Measurements from ENCODE around the gene PTPRN2. TPM values are rescaled to one million over a fixed set of nuclear protein-coding genes. Genes with fewer than 3 reads are reported as not detected.
A peak's percentile ranks its signal among the peaks of the same experiment; 100 is the strongest.
"Not testable (repeated sequence)": the region's sequence is repeated elsewhere in the genome, so short reads cannot be mapped to it uniquely, and the experiment has no call there.

The PTPRN2 gene
- total and polyA plus RNA-seq, 2 of the 8 experiments (the other 6 are each of a cell fraction or from before 2014, with no cell fraction given), result 2.6 to 4.5 TPM

- TF ChIP-seq KDM4A (IDR thresholded peaks at IDR 0.05; ENCODE audit: low read depth, low read length, severe bottlenecking), result no peak
- TF ChIP-seq, protein P1, sequence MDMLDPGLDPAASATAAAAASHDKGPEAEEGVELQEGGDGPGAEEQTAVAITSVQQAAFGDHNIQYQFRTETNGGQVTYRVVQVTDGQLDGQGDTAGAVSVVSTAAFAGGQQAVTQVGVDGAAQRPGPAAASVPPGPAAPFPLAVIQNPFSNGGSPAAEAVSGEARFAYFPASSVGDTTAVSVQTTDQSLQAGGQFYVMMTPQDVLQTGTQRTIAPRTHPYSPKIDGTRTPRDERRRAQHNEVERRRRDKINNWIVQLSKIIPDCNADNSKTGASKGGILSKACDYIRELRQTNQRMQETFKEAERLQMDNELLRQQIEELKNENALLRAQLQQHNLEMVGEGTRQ (IDR thresholded peaks at IDR 0.05; ENCODE audit: low read length), result no peak
- TF ChIP-seq SP1 (IDR thresholded peaks at IDR 0.05; ENCODE audit: low read depth, low read length), result no peak
Observed at GRCh38 chr7:158150234-158150633, 437.4 kb downstream of the PTPRN2 start (continued).

DNA sequence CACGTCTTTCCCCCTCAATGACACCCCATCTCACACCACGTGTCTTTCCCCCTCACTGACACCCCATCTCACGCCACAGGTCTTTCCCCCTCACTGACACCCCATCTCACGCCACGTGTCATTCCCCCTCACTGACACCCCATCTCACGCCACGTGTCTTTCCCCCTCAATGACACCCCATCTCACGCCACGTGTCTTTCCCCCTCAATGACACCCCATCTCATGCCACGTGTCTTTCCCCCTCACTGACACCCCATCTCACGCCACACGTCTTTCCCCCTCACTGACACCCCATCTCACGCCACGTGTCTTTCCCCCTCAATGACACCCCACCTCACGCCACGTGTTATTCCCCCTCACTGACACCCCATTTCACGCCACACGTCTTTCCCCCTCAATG is 440.2 kb downstream of the PTPRN2 start:
- H3K56ac ChIP-seq (replicated peaks; ENCODE audit: insufficient read length, low read depth, low read length); H3K27me3 ChIP-seq (replicated peaks in 1 of 4; ENCODE audit: control insufficient read depth in 3 of 4, extremely low read depth in 1 of 4, insufficient read depth in 3 of 4, low read length in 3 of 4); H2AFZ ChIP-seq (ENCODE audit: low read length); H2BK12ac ChIP-seq (ENCODE audit: low read depth, low read length); FAIRE-seq; H2BK120ac ChIP-seq (replicated peaks; ENCODE audit: low read depth, low read length); CTCF ChIA-PET (ENCODE audit: partially characterized antibody); H2BK5ac ChIP-seq (ENCODE audit: low read depth, low read length); H3K4ac ChIP-seq (replicated peaks; ENCODE audit: insufficient read length, low read depth, low read length); H3K36me3 ChIP-seq (ENCODE audit: control insufficient read depth in 2 of 4, insufficient read depth in 4 of 4, low read length in 3 of 4); H3K14ac ChIP-seq (ENCODE audit: insufficient read length); H4K8ac ChIP-seq (ENCODE audit: extremely low read depth, insufficient read depth, low read length); H3K4me1 ChIP-seq (replicated peaks in 1 of 4; ENCODE audit: control insufficient read depth in 3 of 4, insufficient read depth in 4 of 4, low read length in 3 of 4); H3K23me2 ChIP-seq (ENCODE audit: low read depth, low read length); H3K18ac ChIP-seq (ENCODE audit: extremely low read depth, low read length); H3K79me2 ChIP-seq (ENCODE audit: control insufficient read depth in 1 of 2, insufficient read depth in 2 of 2, low read length in 2 of 2); H2AK5ac ChIP-seq (ENCODE audit: low read depth, low read length); H2BK15ac ChIP-seq (ENCODE audit: low read length); H4K5ac ChIP-seq (ENCODE audit: insufficient read length, low read depth, low read length); DNase-seq (ENCODE audit: low read depth in 1 of 2, low spot score in 2 of 2); H3K23ac ChIP-seq (ENCODE audit: insufficient read length); H3K27ac ChIP-seq (ENCODE audit: low read depth, low read length); H4K20me1 ChIP-seq (replicated peaks in 1 of 2; ENCODE audit: control insufficient read depth in 1 of 2, insufficient read depth in 2 of 2, low read length in 2 of 2); H4K91ac ChIP-seq (replicated peaks; ENCODE audit: insufficient read length, low read length); H3K79me1 ChIP-seq (ENCODE audit: low read depth, low read length); H3K4me2 ChIP-seq (ENCODE audit: insufficient read depth in 1 of 2, low read depth in 2 of 2, low read length in 2 of 2); POLR2A ChIA-PET (ENCODE audit: partially characterized antibody); H2BK20ac ChIP-seq (ENCODE audit: low read length); H3K9ac ChIP-seq (replicated peaks in 1 of 4; ENCODE audit: extremely low read depth in 1 of 4, low read depth in 3 of 4, low read length in 3 of 4): not testable (repeated sequence)
- H3K9me3 ChIP-seq (ENCODE audit: insufficient read depth in 2 of 2, low read depth in 1 of 2, low read length in 1 of 2), result peaks cover 20 to 74% of the 10 kb centered on the region in 2 experiments
- peak overlapping the region in 1 of 4 experiments; percentile 11; a peak in 2 of 8 replicates for H3K4me3 ChIP-seq (ENCODE audit: extremely low read depth in 1 of 4, insufficient read depth in 2 of 4, low read depth in 3 of 4, low read length in 4 of 4)
- WGBS, 2 experiments (ENCODE audit: extremely low coverage in 1 of 2, insufficient coverage in 1 of 2, insufficient read length in 1 of 2, insufficient replicate concordance in 2 of 2, low coverage in 1 of 2, low lambda C conversion rate in 2 of 2, missing lambda C conversion rate in 1 of 2), result 80% methylated on average over 14 of the region's 18 CpGs; no CpG with 5 or more reads in 1 of the 2 experiments

Measured in H1 (cell line).